GM23338 (cell line): ENCODE results near the gene CLDN20. TPM values are rescaled to one million over a fixed set of nuclear protein-coding genes. Genes with fewer than 3 reads are reported as not detected.

Experiments used
- ATAC-seq: fragments of 200-7000 bp; cut with Tn5 transposase; 3 replicates; pipeline ENCODE4 v1.9.1; 2020
- DNase-seq: peaks from one replicate; pipeline ENCODE4 v3.0.0-alpha.2; 2015; ENCODE audit warnings: low spot score
- H2AFZ ChIP-seq: fragments of 200-600 bp; sonication (generic); 2 replicates; pipeline ENCODE4 v1.8.0; 2016; ENCODE audit warnings: antibody characterized with exemption, mild to moderate bottlenecking, moderate library complexity
- H3F3A ChIP-seq: fragments of 200-600 bp; sonication (generic); replicated peaks from 2 replicates; pipeline ENCODE4 v1.8.0; 2017; ENCODE audit warnings: antibody characterized with exemption, mixed run types, low read depth
- H3K27ac ChIP-seq: fragments of 200-600 bp; sonication (generic); 2 replicates; pipeline ENCODE4 v1.6.1; 2016; ENCODE audit warnings: low read depth
- H3K27me3 ChIP-seq: fragments of 200-600 bp; sonication (generic); 2 replicates; pipeline ENCODE4 v1.8.0; 2016; ENCODE audit warnings: mild to moderate bottlenecking, mixed run types, moderate library complexity; ENCODE audit not compliant: insufficient read depth
- H3K36me3 ChIP-seq: fragments of 200-600 bp; sonication (generic); 2 replicates; pipeline ENCODE4 v1.8.0; 2016; ENCODE audit warnings: mild to moderate bottlenecking; ENCODE audit not compliant: insufficient read depth
- H3K4me1 ChIP-seq: fragments of 200-600 bp; sonication (generic); 2 replicates; pipeline ENCODE4 v1.8.0; 2016; ENCODE audit warnings: mild to moderate bottlenecking, moderate library complexity; ENCODE audit not compliant: insufficient read depth
- H3K4me2 ChIP-seq: fragments of 200-600 bp; sonication (generic); 2 replicates; pipeline ENCODE4 v1.7.1; 2017; ENCODE audit warnings: mixed run types
- H3K4me3 ChIP-seq: fragments of 200-600 bp; sonication (generic); 2 replicates; pipeline ENCODE4 v1.6.1; 2016; ENCODE audit warnings: mixed run types
- H3K79me2 ChIP-seq: fragments of 200-600 bp; sonication (generic); replicated peaks from 2 replicates; pipeline ENCODE4 v1.8.0; 2017; ENCODE audit warnings: mild to moderate bottlenecking; ENCODE audit not compliant: insufficient read depth
- H3K9me2 ChIP-seq: fragments of 200-600 bp; sonication (generic); 2 replicates; pipeline ENCODE4 v1.8.0; 2017; ENCODE audit not compliant: insufficient read depth
- H4K20me1 ChIP-seq: fragments of 200-600 bp; sonication (generic); replicated peaks from 2 replicates; pipeline ENCODE4 v1.8.0; 2017; ENCODE audit warnings: mild to moderate bottlenecking; ENCODE audit not compliant: insufficient read depth
- H3K27ac Mint-ChIP-seq: 2 replicates; pipeline ENCODE4 v1.8.0; 2020; ENCODE audit warnings: inconsistent platforms, mild to moderate bottlenecking, moderate library complexity, mixed read lengths
- H3K27me3 Mint-ChIP-seq: 3 replicates; pipeline ENCODE4 v1.8.0; 2022; ENCODE audit warnings: low read depth, mild to moderate bottlenecking, moderate library complexity, mixed read lengths, inconsistent platforms; ENCODE audit not compliant: insufficient read depth, poor library complexity
- H3K36me3 Mint-ChIP-seq: 3 replicates; pipeline ENCODE4 v1.8.0; 2021; ENCODE audit warnings: low read depth, mild to moderate bottlenecking, inconsistent platforms, moderate library complexity, mixed read lengths
- H3K4me1 Mint-ChIP-seq: 3 replicates; pipeline ENCODE4 v1.8.0; 2020; ENCODE audit warnings: mild to moderate bottlenecking, inconsistent platforms, mixed read lengths
- H3K4me3 Mint-ChIP-seq: 3 replicates; pipeline ENCODE4 v1.8.0; 2021; ENCODE audit warnings: moderate library complexity, mild to moderate bottlenecking, inconsistent platforms, mixed read lengths
- H3K9me3 Mint-ChIP-seq: 3 replicates; pipeline ENCODE4 v1.8.0; 2020; ENCODE audit warnings: moderate library complexity, mild to moderate bottlenecking, inconsistent platforms, mixed read lengths
- EZH2phosphoT487 ChIP-seq: fragments of 200-600 bp; sonication (generic); IDR thresholded peaks from one replicate; pipeline ENCODE4 v1.8.1; 2018; ENCODE audit warnings: antibody characterized with exemption; ENCODE audit not compliant: unreplicated experiment
- polyA plus RNA-seq: library from polyadenylated mRNA; unstranded; fragments of >200 nt; fragmentation: Nextera tagmentation; extraction: Ambion mirVana; gene quantifications from 2 replicates; pipeline ENCODE4 v1.2.1, GENCODE V29; 2016
- total RNA-seq: library from RNA; depleted of rRNA; stranded (reverse); fragments of >200 nt; shearing (Covaris generic); gene quantifications from 2 replicates; pipeline ENCODE4 v1.2.3, GENCODE V29; 2014
- TF ChIP-seq, protein P1 (sequence below): fragments of 250-450 bp; sonication (Bioruptor Pico); IDR thresholded peaks from 2 replicates; pipeline ENCODE4 v1.5.0; 2020; ENCODE audit warnings: mild to moderate bottlenecking, moderate library complexity

CLDN20 gene
- total and polyA plus RNA-seq, 2 experiments from 2014 or later: 0.23 TPM; not detected in 1

DNA sequence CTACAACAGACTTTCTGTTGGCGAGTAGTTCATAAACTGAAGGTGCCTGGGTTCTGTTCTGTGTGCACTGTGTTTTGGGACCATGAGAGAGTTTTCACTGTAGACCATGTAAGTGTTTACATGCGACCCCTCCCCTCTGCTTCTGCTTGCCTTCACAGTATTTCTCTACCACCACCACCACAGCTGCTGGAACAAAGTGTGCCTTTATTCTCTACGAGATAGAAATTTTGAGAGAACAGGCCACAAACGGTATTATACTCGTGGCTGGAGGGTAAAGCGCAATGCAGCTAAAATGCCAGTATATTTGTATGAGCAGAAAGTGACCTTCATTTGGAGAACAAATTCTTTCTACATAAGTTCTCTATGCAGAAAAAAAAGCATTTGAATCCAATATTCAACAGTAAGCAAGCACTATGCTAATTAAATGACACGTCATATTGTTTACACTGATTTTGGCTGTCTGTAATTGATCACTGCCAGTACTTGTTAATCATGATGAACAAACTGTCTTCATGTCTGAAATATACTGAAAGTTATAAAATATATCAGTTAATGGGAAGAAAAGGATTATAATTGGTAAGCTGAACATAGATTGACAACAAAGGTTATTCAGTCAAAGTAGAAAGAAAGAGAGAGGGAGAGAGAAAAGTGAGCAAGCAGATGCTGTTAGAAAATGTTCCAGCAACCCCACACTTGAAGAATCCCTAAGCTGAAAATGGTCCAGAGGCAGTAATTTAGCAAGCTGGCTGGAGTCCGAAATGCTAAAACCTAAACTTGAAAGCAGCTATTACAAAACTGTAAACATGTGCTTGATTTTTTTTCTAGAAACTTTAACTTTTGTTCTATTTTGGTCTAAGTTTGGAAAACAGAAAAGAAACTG lies 8.8 kb downstream of the CLDN20 start:
- Mint-ChIP-seq H3K4me1 (peaks cover 21% of the 10 kb centered on the region), H3K27ac (peak overlapping the region; percentile 86), H3K4me3 (no peak overlapping the region), H3K27me3 (no peaks in the 10 kb centered on the region), H3K9me3 (no peaks in the 10 kb centered on the region), H3K36me3 (peaks cover 23% of the 10 kb centered on the region)
- H3K9me2 ChIP-seq: no peaks in the 10 kb centered on the region
- no peaks in the 10 kb centered on the region for H4K20me1 ChIP-seq
- DNase-seq (no peak), ATAC-seq (no peak)
- TF ChIP-seq, protein P1, sequence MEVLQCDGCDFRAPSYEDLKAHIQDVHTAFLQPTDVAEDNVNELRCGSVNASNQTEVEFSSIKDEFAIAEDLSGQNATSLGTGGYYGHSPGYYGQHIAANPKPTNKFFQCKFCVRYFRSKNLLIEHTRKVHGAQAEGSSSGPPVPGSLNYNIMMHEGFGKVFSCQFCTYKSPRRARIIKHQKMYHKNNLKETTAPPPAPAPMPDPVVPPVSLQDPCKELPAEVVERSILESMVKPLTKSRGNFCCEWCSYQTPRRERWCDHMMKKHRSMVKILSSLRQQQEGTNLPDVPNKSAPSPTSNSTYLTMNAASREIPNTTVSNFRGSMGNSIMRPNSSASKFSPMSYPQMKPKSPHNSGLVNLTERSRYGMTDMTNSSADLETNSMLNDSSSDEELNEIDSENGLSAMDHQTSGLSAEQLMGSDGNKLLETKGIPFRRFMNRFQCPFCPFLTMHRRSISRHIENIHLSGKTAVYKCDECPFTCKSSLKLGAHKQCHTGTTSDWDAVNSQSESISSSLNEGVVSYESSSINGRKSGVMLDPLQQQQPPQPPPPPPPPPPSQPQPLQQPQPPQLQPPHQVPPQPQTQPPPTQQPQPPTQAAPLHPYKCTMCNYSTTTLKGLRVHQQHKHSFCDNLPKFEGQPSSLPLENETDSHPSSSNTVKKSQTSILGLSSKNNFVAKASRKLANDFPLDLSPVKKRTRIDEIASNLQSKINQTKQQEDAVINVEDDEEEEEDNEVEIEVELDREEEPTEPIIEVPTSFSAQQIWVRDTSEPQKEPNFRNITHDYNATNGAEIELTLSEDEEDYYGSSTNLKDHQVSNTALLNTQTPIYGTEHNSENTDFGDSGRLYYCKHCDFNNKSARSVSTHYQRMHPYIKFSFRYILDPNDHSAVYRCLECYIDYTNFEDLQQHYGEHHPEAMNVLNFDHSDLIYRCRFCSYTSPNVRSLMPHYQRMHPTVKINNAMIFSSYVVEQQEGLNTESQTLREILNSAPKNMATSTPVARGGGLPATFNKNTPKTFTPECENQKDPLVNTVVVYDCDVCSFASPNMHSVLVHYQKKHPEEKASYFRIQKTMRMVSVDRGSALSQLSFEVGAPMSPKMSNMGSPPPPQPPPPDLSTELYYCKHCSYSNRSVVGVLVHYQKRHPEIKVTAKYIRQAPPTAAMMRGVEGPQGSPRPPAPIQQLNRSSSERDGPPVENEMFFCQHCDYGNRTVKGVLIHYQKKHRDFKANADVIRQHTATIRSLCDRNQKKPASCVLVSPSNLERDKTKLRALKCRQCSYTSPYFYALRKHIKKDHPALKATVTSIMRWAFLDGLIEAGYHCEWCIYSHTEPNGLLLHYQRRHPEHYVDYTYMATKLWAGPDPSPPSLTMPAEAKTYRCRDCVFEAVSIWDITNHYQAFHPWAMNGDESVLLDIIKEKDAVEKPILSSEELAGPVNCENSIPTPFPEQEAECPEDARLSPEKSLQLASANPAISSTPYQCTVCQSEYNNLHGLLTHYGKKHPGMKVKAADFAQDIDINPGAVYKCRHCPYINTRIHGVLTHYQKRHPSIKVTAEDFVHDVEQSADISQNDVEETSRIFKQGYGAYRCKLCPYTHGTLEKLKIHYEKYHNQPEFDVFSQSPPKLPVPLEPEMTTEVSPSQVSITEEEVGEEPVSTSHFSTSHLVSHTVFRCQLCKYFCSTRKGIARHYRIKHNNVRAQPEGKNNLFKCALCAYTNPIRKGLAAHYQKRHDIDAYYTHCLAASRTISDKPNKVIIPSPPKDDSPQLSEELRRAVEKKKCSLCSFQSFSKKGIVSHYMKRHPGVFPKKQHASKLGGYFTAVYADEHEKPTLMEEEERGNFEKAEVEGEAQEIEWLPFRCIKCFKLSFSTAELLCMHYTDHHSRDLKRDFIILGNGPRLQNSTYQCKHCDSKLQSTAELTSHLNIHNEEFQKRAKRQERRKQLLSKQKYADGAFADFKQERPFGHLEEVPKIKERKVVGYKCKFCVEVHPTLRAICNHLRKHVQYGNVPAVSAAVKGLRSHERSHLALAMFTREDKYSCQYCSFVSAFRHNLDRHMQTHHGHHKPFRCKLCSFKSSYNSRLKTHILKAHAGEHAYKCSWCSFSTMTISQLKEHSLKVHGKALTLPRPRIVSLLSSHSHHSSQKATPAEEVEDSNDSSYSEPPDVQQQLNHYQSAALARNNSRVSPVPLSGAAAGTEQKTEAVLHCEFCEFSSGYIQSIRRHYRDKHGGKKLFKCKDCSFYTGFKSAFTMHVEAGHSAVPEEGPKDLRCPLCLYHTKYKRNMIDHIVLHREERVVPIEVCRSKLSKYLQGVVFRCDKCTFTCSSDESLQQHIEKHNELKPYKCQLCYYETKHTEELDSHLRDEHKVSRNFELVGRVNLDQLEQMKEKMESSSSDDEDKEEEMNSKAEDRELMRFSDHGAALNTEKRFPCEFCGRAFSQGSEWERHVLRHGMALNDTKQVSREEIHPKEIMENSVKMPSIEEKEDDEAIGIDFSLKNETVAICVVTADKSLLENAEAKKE (CRISPR knock-in tag): no peak
- no peak overlapping the region for H3K4me3 ChIP-seq
- 0 out of 2 replicates have a peak overlapping the region, but pooled peaks have one; percentile 3 for H3K4me2 ChIP-seq
- H3K4me1 ChIP-seq: peaks cover 22% of the 10 kb centered on the region
- no peaks in the 10 kb centered on the region for H3F3A ChIP-seq
- no peak overlapping the region for H2AFZ ChIP-seq
- no peaks in the 10 kb centered on the region for H3K27me3 ChIP-seq
- peak overlapping the region; percentile 78 for H3K27ac ChIP-seq
- no peaks in the 10 kb centered on the region for H3K36me3 ChIP-seq
- 0 out of 2 replicates have a peak, but pooled peaks cover 5% of the 10 kb centered on the region for H3K79me2 ChIP-seq

DNA sequence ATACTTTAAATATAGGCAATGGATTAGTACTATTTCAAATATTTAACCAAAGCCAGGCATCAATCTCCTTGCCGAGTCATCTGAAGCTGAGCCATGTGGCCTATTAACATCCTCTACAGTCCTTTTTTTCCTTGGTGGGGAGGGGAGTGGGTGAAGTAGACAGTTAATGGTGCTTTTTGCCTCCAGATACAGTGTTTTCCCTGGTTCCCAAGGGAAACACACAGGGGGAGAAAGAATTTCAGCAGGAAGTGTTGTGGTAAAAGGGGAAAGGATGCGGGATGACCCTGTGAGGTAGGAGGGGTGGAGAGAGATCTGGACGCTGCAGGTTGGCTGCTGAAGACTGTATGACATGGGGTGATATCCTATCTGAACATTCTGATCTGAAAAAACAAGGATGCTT lies 9.6 kb downstream of the CLDN20 start:
- H3K27ac ChIP-seq: peak overlapping the region; percentile 78
- Mint-ChIP-seq H3K36me3 (peaks cover 18% of the 10 kb centered on the region), H3K27me3 (no peaks in the 10 kb centered on the region), H3K4me3 (no peak overlapping the region), H3K4me1 (peaks cover 15% of the 10 kb centered on the region), H3K27ac (peak overlapping the region; percentile 92), H3K9me3 (no peaks in the 10 kb centered on the region)
- DNase-seq (peak; percentile 52), ATAC-seq (peak; percentile 71)
- H4K20me1 ChIP-seq: no peaks in the 10 kb centered on the region
- H3K36me3 ChIP-seq: no peaks in the 10 kb centered on the region
- no peaks in the 10 kb centered on the region for H3K27me3 ChIP-seq
- H3F3A ChIP-seq: no peaks in the 10 kb centered on the region
- H3K4me2 ChIP-seq: 0 out of 2 replicates have a peak overlapping the region, but pooled peaks have one; percentile 3
- H2AFZ ChIP-seq: no peak overlapping the region
- H3K4me1 ChIP-seq: peaks cover 22% of the 10 kb centered on the region
- no peak overlapping the region for H3K4me3 ChIP-seq
- H3K9me2 ChIP-seq: no peaks in the 10 kb centered on the region
- 0 out of 2 replicates have a peak, but pooled peaks cover 5% of the 10 kb centered on the region for H3K79me2 ChIP-seq
- TF ChIP-seq, protein P1 (CRISPR knock-in tag): no peak
- no peak for TF ChIP-seq EZH2phosphoT487
